GM23248 (cell line): ENCODE measurements around the gene HEPHL1.

Experiments used
- EZH2 ChIP-seq: fragments of 200-600 bp; sonication (generic); IDR thresholded peaks from 2 replicates; pipeline ENCODE4 v1.6.1; 2018; ENCODE audit warnings: antibody characterized with exemption, mild to moderate bottlenecking; ENCODE audit not compliant: insufficient read depth, poor library complexity, severe bottlenecking
- EZH2phosphoT487 ChIP-seq: fragments of 200-600 bp; sonication (generic); IDR thresholded peaks from 2 replicates; pipeline ENCODE4 v1.6.1; 2018; ENCODE audit warnings: antibody characterized with exemption, moderate library complexity, mild to moderate bottlenecking, low read depth; ENCODE audit not compliant: insufficient read depth

- TF ChIP-seq EZH2 (no peak), EZH2phosphoT487 (no peak)
Measured at GRCh38 chr11:94142308-94143281, 121.4 kb downstream of the HEPHL1 start.
